Progenitor cell of endocrine pancreas (in vitro differentiated cells): Measurements from ENCODE around the gene GRM8. TPM values are rescaled to one million over a fixed set of nuclear protein-coding genes. Genes with fewer than 3 reads are reported as not detected.

Experiments
- DNase-seq: peaks from one replicate; pipeline ENCODE4 v3.0.0; 2021; ENCODE audit warnings: low spot score; ENCODE audit not compliant: unreplicated experiment
- H3K27ac Mint-ChIP-seq: 2 replicates; pipeline ENCODE4 v1.8.0; 2021; ENCODE audit warnings: mild to moderate bottlenecking, moderate library complexity, mixed read lengths
- H3K27me3 Mint-ChIP-seq: 2 replicates; pipeline ENCODE4 v1.8.0; 2021; ENCODE audit warnings: mixed read lengths
- H3K36me3 Mint-ChIP-seq: 2 replicates; pipeline ENCODE4 v1.8.0; 2022; ENCODE audit warnings: mixed read lengths; ENCODE audit not compliant: insufficient read depth
- H3K4me1 Mint-ChIP-seq: 2 replicates; pipeline ENCODE4 v1.8.0; 2021; ENCODE audit warnings: low read depth, mixed read lengths
- H3K4me3 Mint-ChIP-seq: 2 replicates; pipeline ENCODE4 v1.8.0; 2021; ENCODE audit warnings: low read depth, mild to moderate bottlenecking, moderate library complexity, mixed read lengths
- H3K9me3 Mint-ChIP-seq: 2 replicates; pipeline ENCODE4 v1.8.0; 2021; ENCODE audit warnings: low read depth, mixed read lengths
- CTCF ChIP-seq: fragments of 200-600 bp; sonication (generic); IDR thresholded peaks from one replicate; pipeline ENCODE4 v1.5.0; 2021; ENCODE audit warnings: antibody characterized with exemption, mild to moderate bottlenecking; ENCODE audit not compliant: unreplicated experiment
- total RNA-seq: library from RNA; stranded (reverse); gene quantifications from 2 replicates; pipeline ENCODE4 v1.2.1, GENCODE V29; 2021

Gene GRM8
- total RNA-seq, 1 donor from 2014 or later = 4.2 TPM

- H3K27ac Mint-ChIP-seq = no peak overlapping the region
- H3K36me3 Mint-ChIP-seq = no peaks in the 10 kb centered on the region
- no peaks in the 10 kb centered on the region for H3K27me3 Mint-ChIP-seq
- H3K4me1 Mint-ChIP-seq = peaks cover 40% of the 10 kb centered on the region
- no peak overlapping the region for H3K4me3 Mint-ChIP-seq
- no peak for TF ChIP-seq CTCF
- H3K9me3 Mint-ChIP-seq = peaks cover under 1% of the 10 kb centered on the region
- DNase-seq = no peak
These were observed 294.4 kb downstream of the GRM8 start for GRCh38 chr7:126958367-126958766.

GRCh38 chr7:126957443-126957842, 295.3 kb downstream of the GRM8 start:
- TF ChIP-seq CTCF = no peak
- no peaks in the 10 kb centered on the region for H3K27me3 Mint-ChIP-seq
- DNase-seq = no peak
- H3K27ac Mint-ChIP-seq = no peak overlapping the region
- no peaks in the 10 kb centered on the region for H3K9me3 Mint-ChIP-seq
- H3K36me3 Mint-ChIP-seq = no peaks in the 10 kb centered on the region
- no peak overlapping the region for H3K4me3 Mint-ChIP-seq
- H3K4me1 Mint-ChIP-seq = peaks cover 34% of the 10 kb centered on the region

GRCh38 chr7:126953461-126953860, 299.3 kb downstream of the GRM8 start:
- Mint-ChIP-seq H3K27me3 (no peaks in the 10 kb centered on the region), H3K4me3 (no peak overlapping the region), H3K27ac (no peak overlapping the region), H3K4me1 (peaks cover 14% of the 10 kb centered on the region), H3K9me3 (no peaks in the 10 kb centered on the region), H3K36me3 (no peaks in the 10 kb centered on the region)
- no peak for TF ChIP-seq CTCF
- DNase-seq = no peak

- no peak for DNase-seq
- Mint-ChIP-seq H3K4me1 (peaks cover 6% of the 10 kb centered on the region), H3K9me3 (no peaks in the 10 kb centered on the region), H3K36me3 (no peaks in the 10 kb centered on the region), H3K27ac (no peak overlapping the region), H3K4me3 (no peak overlapping the region), H3K27me3 (peaks cover 4% of the 10 kb centered on the region)
- TF ChIP-seq CTCF = no peak
These were observed 304.1 kb downstream of the GRM8 start for GRCh38 chr7:126948664-126949063.

GRCh38 chr7:126940723-126941307, 311.9 kb downstream of the GRM8 start:
- Mint-ChIP-seq H3K9me3 (peaks cover 3% of the 10 kb centered on the region), H3K27ac (no peak overlapping the region), H3K27me3 (no peaks in the 10 kb centered on the region), H3K36me3 (no peaks in the 10 kb centered on the region), H3K4me1 (peaks cover 13% of the 10 kb centered on the region), H3K4me3 (no peak overlapping the region)
- no peak for TF ChIP-seq CTCF
- no peak for DNase-seq
